SIG-M5 (cell line): ENCODE measurements around the gene RFX5.
A peak's percentile ranks its signal among the peaks of the same experiment; 100 is the strongest.
"Not testable (repeated sequence)": the region's sequence is repeated elsewhere in the genome, so short reads cannot be mapped to it uniquely, and the experiment has no call there.

Experiments used
- DNase-seq: peaks from one replicate; lab custom pipeline; 2025; lab: John Stamatoyannopoulos, UW

Gene RFX5

GRCh38 chr1:151362308-151363155 is 15.5 kb upstream of the RFX5 start:
- no peak for DNase-seq

DNA sequence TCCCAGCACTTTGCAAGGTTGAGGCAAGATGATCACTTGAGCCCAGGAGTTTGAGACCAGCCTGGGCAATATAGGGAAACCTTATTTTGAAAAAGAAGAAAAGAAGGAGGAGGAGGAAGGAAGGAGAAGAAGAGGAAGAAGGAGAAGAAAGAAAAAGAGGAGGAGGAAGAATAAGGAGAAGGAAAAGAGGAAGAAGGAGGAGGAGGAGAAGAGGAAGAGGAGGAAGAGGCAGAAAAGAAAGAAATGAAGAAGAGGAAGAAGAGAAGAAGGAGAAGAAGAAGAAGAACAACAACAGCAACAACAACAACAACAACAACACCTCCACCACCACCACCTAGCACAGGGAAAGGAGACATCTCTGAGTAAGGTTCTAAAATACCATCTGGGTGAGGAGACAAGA is 14.8 kb upstream of the RFX5 start:
- no peak for DNase-seq

DNA sequence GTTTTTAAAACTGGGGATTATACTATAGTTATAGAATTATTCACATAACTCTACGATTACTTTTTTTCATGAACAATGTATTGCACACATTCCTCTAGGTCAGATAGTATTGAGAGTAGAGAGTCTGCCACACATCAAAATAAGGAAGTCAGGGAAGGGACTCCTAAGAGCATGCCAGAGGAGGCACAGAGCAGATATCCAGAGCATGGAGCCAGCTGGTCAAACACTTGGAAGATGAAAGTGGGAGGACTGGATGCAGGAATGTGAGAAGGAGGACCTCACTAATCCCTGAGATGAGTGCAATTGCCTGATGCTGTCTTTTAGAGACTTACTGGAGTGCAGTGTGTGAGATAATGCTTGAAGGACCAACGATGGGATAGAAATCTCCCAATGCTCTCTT is 9.6 kb upstream of the RFX5 start:
- DNase-seq: no peak

DNA sequence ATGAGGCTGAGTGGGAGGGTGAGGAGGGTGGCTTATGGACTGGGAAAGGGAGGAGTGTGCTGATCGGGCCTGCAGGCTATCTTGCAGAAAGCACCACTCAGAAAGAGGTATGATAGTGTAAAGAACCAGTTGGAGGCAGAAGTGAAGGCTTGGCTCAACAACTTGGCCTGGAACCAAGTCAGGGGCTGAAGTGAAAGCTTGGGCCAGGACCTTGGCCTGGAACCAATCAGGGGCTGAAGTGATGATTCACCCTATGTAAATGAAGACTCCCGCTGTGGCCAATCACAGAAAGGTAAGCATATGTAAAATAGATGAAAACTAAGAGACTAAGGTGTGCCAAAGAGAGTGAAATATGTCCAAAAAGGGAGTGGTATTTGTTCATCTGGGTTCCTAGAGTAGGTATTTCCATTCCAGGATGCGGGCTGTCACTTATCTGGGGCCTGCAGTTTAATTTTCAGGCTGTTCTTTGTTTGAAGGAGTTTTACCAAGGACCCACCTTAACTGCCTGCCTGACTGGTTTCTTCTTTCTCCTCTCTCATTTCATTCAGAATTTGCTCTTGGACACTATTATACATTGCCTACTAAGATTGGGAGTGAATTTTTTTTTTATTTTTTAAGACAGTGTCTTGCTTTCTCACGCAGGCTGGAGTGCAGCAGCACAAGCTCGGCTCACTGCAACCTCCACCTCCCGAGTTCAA is 5.1 kb upstream of the RFX5 start:
- no peak for DNase-seq

DNA sequence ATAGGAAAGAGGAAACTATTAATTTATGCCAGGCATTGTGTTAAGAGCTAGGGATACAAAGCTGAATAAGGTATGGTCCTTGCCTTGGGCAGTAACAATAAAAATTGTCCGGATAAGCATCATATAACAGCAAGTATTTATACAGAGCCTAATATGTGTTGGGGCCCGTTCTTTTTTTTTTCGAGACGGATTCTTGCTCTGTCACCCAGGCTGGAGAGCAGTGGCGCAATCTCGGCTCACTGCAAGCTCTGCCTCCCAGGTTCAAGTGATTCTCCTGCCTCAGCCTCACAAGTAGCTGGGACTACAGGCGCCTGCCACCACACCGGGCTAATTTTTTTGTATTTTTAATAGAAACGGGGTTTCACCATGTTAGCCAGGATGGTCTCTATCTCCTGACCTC is 3.3 kb upstream of the RFX5 start:
- DNase-seq: not testable (repeated sequence)

- DNase-seq: no peak
Measured at GRCh38 chr1:151347523-151348246, 633 bp upstream of the RFX5 start.

DNA sequence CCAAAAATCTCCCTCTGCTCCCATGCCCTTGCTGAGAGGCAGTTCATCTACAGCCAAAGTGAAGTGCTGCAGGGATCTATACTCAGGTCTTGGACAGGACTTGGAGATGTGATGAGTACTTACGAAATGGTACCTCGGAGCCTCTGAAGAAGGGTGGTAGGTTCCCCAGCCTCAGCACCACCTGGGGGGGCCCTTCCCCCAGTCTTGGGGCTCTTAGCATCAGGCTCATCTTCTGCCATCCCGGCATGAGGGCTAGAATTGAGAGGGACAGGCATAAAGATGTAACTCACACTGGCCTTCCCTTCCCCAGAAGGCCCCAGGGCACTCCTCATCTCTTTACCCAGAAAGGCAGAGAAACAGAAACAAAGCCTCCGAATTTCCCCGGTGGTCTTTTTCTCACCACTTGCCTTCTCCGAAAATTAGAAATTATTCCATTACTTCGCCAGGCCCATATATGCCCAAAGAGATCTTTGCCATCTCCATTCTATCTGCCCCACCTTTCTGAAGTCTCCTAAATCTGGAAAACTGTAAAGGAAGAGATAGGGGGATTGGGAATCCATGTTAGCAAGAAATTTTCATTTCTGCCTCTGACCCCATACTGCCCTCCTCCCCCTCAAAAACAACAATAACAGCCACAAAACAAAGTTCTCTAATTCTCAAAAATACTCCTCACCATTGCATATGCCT is 827 bp downstream of the RFX5 start:
- no peak for DNase-seq

- no peak for DNase-seq
Measured at GRCh38 chr1:151344291-151344690, 2.8 kb downstream of the RFX5 start.

GRCh38 chr1:151343587-151343986 is 3.5 kb downstream of the RFX5 start:
- no peak for DNase-seq

DNA sequence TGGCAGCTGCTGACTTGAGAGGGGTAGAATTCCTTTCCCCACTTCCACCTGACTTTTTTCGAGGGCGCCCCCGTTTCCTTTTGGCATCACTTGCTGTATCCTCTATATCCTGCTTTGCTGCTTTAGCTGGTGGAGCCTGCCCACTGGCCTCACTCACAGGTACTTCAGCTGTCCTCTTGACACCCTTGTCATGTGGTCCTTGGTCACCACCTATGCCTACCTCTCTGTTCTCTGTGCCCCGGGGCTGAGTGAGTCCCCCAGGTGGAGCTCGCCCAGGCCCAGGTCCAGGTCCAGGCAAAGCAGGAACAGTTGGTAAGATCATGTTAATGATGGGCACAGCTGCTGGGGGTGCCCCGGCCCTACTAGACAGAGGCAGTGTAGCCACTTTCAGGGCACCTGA is 4.5 kb downstream of the RFX5 start:
- DNase-seq: no peak

DNA sequence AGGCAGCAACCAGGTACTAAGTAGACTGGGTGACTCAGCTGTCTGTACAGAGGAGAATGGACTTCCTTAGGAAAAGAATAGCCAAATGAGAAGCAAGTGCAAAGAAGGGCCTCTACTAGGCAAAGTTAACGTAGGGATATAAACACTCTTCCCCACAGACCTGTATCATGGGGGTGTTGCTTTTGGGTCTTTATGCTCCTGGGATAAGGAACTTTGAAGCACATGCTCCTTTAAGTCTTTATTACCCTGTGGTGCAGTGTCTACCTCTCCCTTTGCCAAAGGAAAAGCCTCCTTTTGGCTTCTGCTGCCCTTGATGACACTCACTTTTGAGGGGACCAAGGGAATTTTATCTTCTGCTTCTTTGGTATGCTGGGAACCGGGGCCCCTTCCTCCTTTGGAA is 5.0 kb downstream of the RFX5 start:
- no peak for DNase-seq

DNA sequence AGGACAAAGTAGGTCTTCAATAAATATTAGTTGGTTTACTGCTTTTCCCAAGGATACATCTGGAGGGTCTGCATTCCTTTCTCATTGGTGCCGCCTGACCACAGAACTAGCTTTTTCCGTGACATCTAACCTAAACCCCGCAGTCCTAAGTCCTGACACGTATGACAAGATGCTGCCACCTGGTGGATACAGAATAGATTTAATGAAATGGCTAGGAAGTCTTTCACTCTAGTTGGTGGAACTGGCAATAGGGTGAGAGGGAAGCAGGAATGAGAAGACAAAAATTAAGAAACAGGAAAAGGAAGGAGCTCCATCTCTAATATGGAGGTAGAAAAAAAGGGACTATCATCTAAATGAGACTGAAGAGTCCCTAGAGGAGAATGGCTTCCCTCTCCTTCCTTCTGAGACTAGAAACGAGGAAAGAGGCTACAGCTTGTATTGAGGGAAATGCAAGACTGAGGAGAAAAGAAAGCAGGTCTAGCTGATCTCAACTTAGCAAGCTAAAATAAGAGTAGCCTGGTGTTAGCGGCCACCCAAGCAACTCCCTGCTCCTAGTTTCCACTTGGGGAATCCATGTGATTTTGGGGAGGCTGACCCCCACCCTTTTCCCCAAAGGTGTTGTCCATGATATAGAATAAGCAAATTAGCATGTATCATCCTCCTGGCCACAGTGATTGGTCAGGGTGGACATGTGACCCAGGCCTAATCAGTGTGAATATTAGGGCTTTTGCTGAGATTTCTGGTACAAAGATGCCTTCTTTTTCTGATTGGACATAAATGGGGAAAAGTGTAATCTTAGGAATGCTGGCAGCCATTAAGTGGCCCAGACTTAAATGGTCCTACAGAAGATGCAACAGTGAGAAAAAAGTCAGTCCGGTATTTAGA is 5.9 kb downstream of the RFX5 start:
- peak; percentile 34 for DNase-seq

GRCh38 chr1:151336556-151336955 is 10.5 kb downstream of the RFX5 start:
- DNase-seq: no peak

- DNase-seq: no peak
Measured at GRCh38 chr1:151334822-151335221, 12.2 kb downstream of the RFX5 start.

GRCh38 chr1:151327903-151328674 is 19.0 kb downstream of the RFX5 start:
- no peak for DNase-seq

DNA sequence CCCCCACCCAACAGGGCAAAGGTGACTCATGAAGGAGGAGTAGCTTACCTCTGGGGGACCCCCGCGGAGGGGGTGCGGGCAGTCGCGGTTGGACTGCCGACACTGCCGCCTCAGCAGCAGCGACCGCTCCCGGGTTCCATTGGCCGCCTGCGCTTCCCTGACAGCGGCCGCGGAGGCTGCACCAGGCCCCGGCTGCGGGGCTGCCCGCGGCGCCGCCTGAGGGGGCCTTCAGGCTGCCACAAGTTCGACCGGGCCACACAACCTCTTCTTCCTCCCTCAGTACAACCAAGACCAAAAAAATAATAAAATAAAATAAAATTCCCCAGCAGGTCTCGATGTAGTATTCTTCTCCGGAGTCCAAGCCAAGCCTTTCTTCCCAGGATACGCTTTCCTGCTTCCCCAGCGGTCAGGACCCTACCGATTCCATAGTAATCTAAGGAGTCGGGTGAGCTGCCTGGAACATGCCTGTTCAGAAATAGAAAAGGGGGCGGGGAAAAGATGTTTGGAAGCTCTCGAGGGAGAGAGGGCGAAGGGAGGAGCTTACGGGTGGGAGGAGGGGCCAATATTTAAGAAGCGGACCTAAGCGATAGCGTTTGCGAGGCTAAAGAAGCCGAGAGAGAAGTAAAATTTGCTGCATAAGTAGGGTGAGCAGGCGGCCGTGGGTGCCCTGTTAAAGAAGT is 19.7 kb downstream of the RFX5 start, which contains the start of gene PI4KB:
TSS of gene PI4KB (minus strand) at position 194 of the 680 bp plus-strand sequence. CDS start 10,935 bp downstream, outside the sequence.
- peak; percentile 98 for DNase-seq

GRCh38 chr1:151326619-151327222 is 20.3 kb downstream of the RFX5 start:
- no peak for DNase-seq

DNA sequence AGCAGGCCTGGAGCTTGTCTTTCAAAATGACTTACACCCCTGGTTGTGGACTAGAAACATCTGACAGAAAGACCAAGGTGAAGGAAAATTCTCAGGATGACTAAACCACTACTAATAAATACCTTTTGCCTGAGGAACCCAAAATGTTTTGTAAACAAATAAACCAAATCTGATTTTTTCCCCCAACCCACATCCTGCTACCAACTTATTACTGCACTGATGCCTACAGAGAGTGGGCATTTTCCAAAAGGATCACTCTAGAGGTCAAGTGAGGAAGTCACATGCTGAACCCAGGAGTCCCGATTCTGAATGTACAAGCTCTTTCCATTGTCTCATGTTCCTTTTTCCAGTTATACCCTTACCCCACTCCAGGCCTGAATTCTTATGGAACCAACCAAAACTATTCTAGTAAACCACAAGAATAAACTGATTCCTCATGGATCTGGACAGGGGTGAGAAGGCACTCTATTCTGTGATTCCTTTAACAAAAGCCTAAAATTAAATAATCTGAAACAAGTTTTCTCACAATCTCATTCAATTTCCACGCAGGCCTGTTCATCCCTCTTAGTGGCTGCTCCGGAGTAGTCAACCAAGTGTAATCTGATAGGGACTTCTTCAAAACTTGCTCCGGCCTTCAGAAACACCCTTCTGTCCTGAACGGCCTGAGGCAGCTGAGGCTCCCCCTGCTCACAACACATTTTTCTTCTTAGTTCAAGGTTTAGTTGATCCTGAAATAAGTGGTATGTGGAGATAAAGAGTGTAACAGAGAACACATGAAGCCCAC is 21.2 kb downstream of the RFX5 start:
- no peak for DNase-seq
